Fibroblast of lung (primary cell): ENCODE measurements around the gene KDM1A.

Experiments
- EZH2 ChIP-seq: IDR thresholded peaks from 2 replicates; pipeline ENCODE4 v1.5.1; 2012; ENCODE audit warnings: low read length, control low read depth, mild to moderate bottlenecking; ENCODE audit errors: missing control alignments
- TF ChIP-seq, protein P1 (sequence below), 2 donors: IDR thresholded peaks in 1 of 2; conservative IDR thresholded peaks in 1 of 2; 1 replicate in 1 of 2; 2 replicates in 1 of 2; pipeline ENCODE4 v1.5.1; 2011 to 2012; ENCODE audit warnings: low read length in 2 of 2, control low read depth in 1 of 2, inconsistent platforms in 1 of 2, low read depth in 1 of 2, mild to moderate bottlenecking in 1 of 2

DNA sequence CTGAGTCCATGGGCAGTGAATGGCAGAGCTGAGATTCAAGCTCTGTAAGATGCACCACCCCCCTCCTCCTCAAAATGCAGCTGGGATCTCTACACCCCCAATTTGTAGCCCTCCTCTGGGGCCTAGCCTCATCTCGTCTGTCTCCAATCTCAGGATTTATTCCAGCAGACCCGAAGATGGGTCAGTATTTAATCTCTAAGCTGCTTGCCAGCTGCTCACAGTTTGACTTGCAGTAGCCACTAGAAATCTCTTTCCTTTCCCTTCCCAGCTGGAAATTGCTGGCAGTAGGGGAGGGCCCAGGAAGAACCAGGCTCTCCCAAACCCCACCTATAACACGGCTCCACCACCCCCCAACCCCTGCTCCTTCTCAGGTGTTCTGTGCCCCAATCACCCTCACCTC is 48.1 kb upstream of the KDM1A start:
- TF ChIP-seq, protein P1, sequence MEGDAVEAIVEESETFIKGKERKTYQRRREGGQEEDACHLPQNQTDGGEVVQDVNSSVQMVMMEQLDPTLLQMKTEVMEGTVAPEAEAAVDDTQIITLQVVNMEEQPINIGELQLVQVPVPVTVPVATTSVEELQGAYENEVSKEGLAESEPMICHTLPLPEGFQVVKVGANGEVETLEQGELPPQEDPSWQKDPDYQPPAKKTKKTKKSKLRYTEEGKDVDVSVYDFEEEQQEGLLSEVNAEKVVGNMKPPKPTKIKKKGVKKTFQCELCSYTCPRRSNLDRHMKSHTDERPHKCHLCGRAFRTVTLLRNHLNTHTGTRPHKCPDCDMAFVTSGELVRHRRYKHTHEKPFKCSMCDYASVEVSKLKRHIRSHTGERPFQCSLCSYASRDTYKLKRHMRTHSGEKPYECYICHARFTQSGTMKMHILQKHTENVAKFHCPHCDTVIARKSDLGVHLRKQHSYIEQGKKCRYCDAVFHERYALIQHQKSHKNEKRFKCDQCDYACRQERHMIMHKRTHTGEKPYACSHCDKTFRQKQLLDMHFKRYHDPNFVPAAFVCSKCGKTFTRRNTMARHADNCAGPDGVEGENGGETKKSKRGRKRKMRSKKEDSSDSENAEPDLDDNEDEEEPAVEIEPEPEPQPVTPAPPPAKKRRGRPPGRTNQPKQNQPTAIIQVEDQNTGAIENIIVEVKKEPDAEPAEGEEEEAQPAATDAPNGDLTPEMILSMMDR (conservative IDR thresholded peaks at IDR 0.05 in 1 of 2, IDR thresholded peaks at IDR 0.05 in 1 of 2; ENCODE audit: low read depth in 1 of 2, low read length in 2 of 2), result no peak
- TF ChIP-seq EZH2, result no peak
